WTC11 (cell line): Measurements from ENCODE around the gene GFRA1. TPM values are rescaled to one million over a fixed set of nuclear protein-coding genes. Genes with fewer than 3 reads are reported as not detected.

Experiments used
- ATAC-seq: fragments of 200-7000 bp; cut with Tn5 transposase; 2 replicates; pipeline ENCODE4 v1.10.0; 2021; ENCODE audit warnings: mild to moderate bottlenecking, moderate library complexity
- CTCF ChIA-PET: fragments of 300-600 bp; sonication (Branson Sonifier 250); formaldehyde crosslinking; loops from one replicate; lab custom pipeline; 2021; ENCODE audit warnings: antibody characterized with exemption; lab: Charles Lee
- POLR2A ChIA-PET: fragments of 350-600 bp; sonication (Branson Sonifier 250); formaldehyde crosslinking; loops from one replicate; lab custom pipeline; 2021; ENCODE audit warnings: antibody characterized with exemption; lab: Charles Lee
- DNase-seq: peaks from one replicate; pipeline ENCODE4 v3.0.0; 2021; ENCODE audit warnings: low spot score
- H3K27ac Mint-ChIP-seq: 2 replicates; pipeline ENCODE4 v1.8.0; 2021; ENCODE audit warnings: mixed read lengths
- H3K27me3 Mint-ChIP-seq: 2 replicates; pipeline ENCODE4 v1.8.0; 2021; ENCODE audit warnings: low read depth, mild to moderate bottlenecking, moderate library complexity, mixed read lengths
- H3K36me3 Mint-ChIP-seq: 2 replicates; pipeline ENCODE4 v1.8.0; 2021; ENCODE audit warnings: mixed read lengths
- H3K4me1 Mint-ChIP-seq: 2 replicates; pipeline ENCODE4 v1.8.0; 2022; ENCODE audit warnings: mixed read lengths
- H3K4me3 Mint-ChIP-seq: 2 replicates; pipeline ENCODE4 v1.8.0; 2021; ENCODE audit warnings: mild to moderate bottlenecking, moderate library complexity, mixed read lengths
- H3K9me3 Mint-ChIP-seq: 2 replicates; pipeline ENCODE4 v1.8.0; 2021; ENCODE audit warnings: mixed read lengths
- AR ChIP-seq: fragments of 250-450 bp; sonication (Bioruptor Pico); IDR thresholded peaks from 2 replicates; pipeline ENCODE4 v1.9.0; 2021; ENCODE audit warnings: mild to moderate bottlenecking
- CDX4 ChIP-seq: fragments of 250-450 bp; sonication (Bioruptor Pico); IDR thresholded peaks from 2 replicates; pipeline ENCODE4 v1.9.0; 2021; ENCODE audit warnings: moderate library complexity, mild to moderate bottlenecking, inconsistent platforms, borderline replicate concordance
- CREM ChIP-seq: sonication (generic); formaldehyde crosslinking; IDR thresholded peaks from 2 replicates; pipeline ENCODE4 v1.8.1; 2022; ENCODE audit warnings: mild to moderate bottlenecking, missing genetic modification reagents, moderate library complexity
- EMX1 ChIP-seq: fragments of 250-450 bp; sonication (Bioruptor Pico); IDR thresholded peaks from 2 replicates; pipeline ENCODE4 v1.8.0; 2021; ENCODE audit warnings: mild to moderate bottlenecking
- FOXJ3 ChIP-seq: sonication (generic); formaldehyde crosslinking; IDR thresholded peaks from 2 replicates; pipeline ENCODE4 v1.9.0; 2021; ENCODE audit warnings: missing genetic modification reagents, mild to moderate bottlenecking, borderline replicate concordance
- FOXK1 ChIP-seq: sonication (generic); formaldehyde crosslinking; IDR thresholded peaks from 2 replicates; pipeline ENCODE4 v1.8.0; 2022; ENCODE audit warnings: mild to moderate bottlenecking, moderate library complexity, missing genetic modification reagents
- IRF2 ChIP-seq: sonication (generic); formaldehyde crosslinking; IDR thresholded peaks from 2 replicates; pipeline ENCODE4 v1.8.0; 2022; ENCODE audit warnings: low read depth, missing genetic modification reagents, borderline replicate concordance
- NFATC4 ChIP-seq: fragments of 250-450 bp; sonication (Bioruptor Pico); IDR thresholded peaks from 2 replicates; pipeline ENCODE4 v1.9.0; 2021; ENCODE audit warnings: mild to moderate bottlenecking
- SMAD3 ChIP-seq: sonication (generic); formaldehyde crosslinking; IDR thresholded peaks from 2 replicates; pipeline ENCODE4 v1.8.0; 2022; ENCODE audit warnings: missing genetic modification reagents, mild to moderate bottlenecking, borderline replicate concordance
- STAT6 ChIP-seq: sonication (generic); formaldehyde crosslinking; conservative IDR thresholded peaks from 2 replicates; pipeline ENCODE4 v1.8.1; 2023; ENCODE audit warnings: mild to moderate bottlenecking, low read depth, missing genetic modification reagents, moderate library complexity
- USF1 ChIP-seq: sonication (generic); formaldehyde crosslinking; IDR thresholded peaks from 2 replicates; pipeline ENCODE4 v1.8.0; 2022; ENCODE audit warnings: mild to moderate bottlenecking, missing genetic modification reagents
- total RNA-seq: library from RNA; stranded (reverse); gene quantifications from 3 replicates; pipeline ENCODE4 v1.2.3, GENCODE V29; 2021

Gene GFRA1
- total RNA-seq, 1 experiment from 2014 or later, result 4.4 TPM

- TF ChIP-seq STAT6, result no peak
Observed at GRCh38 chr10:116278846-116279245, 5.8 kb upstream of the GFRA1 start (continued).

- no peaks in the 10 kb centered on the region for H3K9me3 Mint-ChIP-seq
- ATAC-seq (no peak), DNase-seq (no peak)
- peaks cover 12% of the 10 kb centered on the region for H3K4me1 Mint-ChIP-seq
- no peak overlapping the region for H3K27ac Mint-ChIP-seq
- POLR2A ChIA-PET, result no interaction called here
- H3K27me3 Mint-ChIP-seq, result peaks cover 59% of the 10 kb centered on the region
- TF ChIP-seq EMX1 (CRISPR knock-in tag), result no peak
- TF ChIP-seq, all 79 proteins: peak for 0
- CTCF ChIA-PET, result no interaction called here
- H3K4me3 Mint-ChIP-seq, result no peak overlapping the region
- H3K36me3 Mint-ChIP-seq, result no peaks in the 10 kb centered on the region
Observed at GRCh38 chr10:116276981-116277380, 4.0 kb upstream of the GFRA1 start.

- peaks cover 12% of the 10 kb centered on the region for H3K4me1 Mint-ChIP-seq
- ChIA-PET CTCF (interaction anchor here (0.9 to 1.3 kb wide), 2 partner anchors 14 to 51 kb away, joined by 3 read pairs; no protein-coding TSS in a partner anchor), POLR2A (interaction anchor here (0.7 kb wide), 1 partner anchor 715 kb away, joined by 3 read pairs; no protein-coding TSS in a partner anchor)
- peaks cover 86% of the 10 kb centered on the region for H3K27me3 Mint-ChIP-seq
- H3K4me3 Mint-ChIP-seq, result peak overlapping the region; percentile 88
- DNase-seq (peak; percentile 41), ATAC-seq (peak; percentile 27)
- TF ChIP-seq NFATC4 (CRISPR knock-in tag), result no peak
- 0 out of 2 replicates have a peak, but pooled peaks have one; percentile 20 for TF ChIP-seq FOXK1 (CRISPR knock-in tag)
- no peak overlapping the region for H3K27ac Mint-ChIP-seq
- no peaks in the 10 kb centered on the region for H3K9me3 Mint-ChIP-seq
- no peaks in the 10 kb centered on the region for H3K36me3 Mint-ChIP-seq
Observed at GRCh38 chr10:116274064-116274904, 1.3 kb upstream of the GFRA1 start.

GRCh38 chr10:116271593-116272439 lies 1.2 kb downstream of the GFRA1 start:
- ATAC-seq (peak; percentile 2), DNase-seq (peak; percentile 37)
- ChIA-PET CTCF (interaction anchor here (1.0 to 2.0 kb wide), 7 partner anchors 16 to 323 kb away, joined by 3 to 7 read pairs (median 4); no protein-coding TSS in a partner anchor), POLR2A (no interaction called here)
- Mint-ChIP-seq H3K9me3 (no peaks in the 10 kb centered on the region), H3K4me1 (peaks cover 12% of the 10 kb centered on the region), H3K4me3 (peak overlapping the region; percentile 88), H3K27ac (no peak overlapping the region), H3K27me3 (peaks cover 97% of the 10 kb centered on the region), H3K36me3 (no peaks in the 10 kb centered on the region)
- TF ChIP-seq AR (no peak), FOXJ3 (CRISPR knock-in tag) (no peak), IRF2 (CRISPR knock-in tag) (no peak), CREM (no peak), SMAD3 (no peak), FOXK1 (CRISPR knock-in tag) (no peak), CDX4 (CRISPR knock-in tag) (no peak), USF1 (CRISPR knock-in tag) (0 out of 2 replicates have a peak, but pooled peaks have one; percentile 10)
